Epithelial cell of proximal tubule (primary cell): ENCODE results near the gene CORO1C. TPM values are rescaled to one million over a fixed set of nuclear protein-coding genes. Genes with fewer than 3 reads are reported as not detected.
"Not testable (repeated sequence)": the region's sequence is repeated elsewhere in the genome, so short reads cannot be mapped to it uniquely, and the experiment has no call there.

Experiments
- DNase-seq: peaks from one replicate; pipeline ENCODE4 v3.0.0-alpha.2; 2011; ENCODE audit warnings: low read depth
- H3K4me3 ChIP-seq: 2 replicates; pipeline ENCODE4 v1.5.1; 2011; ENCODE audit warnings: low read depth, mild to moderate bottlenecking, low read length
- CTCF ChIP-seq: conservative IDR thresholded peaks from 2 replicates; pipeline ENCODE4 v1.5.1; 2012; ENCODE audit warnings: low read depth, mild to moderate bottlenecking, low read length
- total RNA-seq: library from RNA; depleted of rRNA; stranded (reverse); fragments of >200 nt; gene quantifications from 2 replicates; pipeline ENCODE4 v1.2.3, GENCODE V29; 2015

The CORO1C gene
- total RNA-seq, 1 donor from 2014 or later = 157 TPM

- DNase-seq = no peak
- H3K4me3 ChIP-seq = no peak overlapping the region
- TF ChIP-seq CTCF = no peak
Observed at GRCh38 chr12:108738170-108738569, 6.9 kb upstream of the CORO1C start.

- DNase-seq = no peak
- TF ChIP-seq CTCF = no peak
- no peak overlapping the region for H3K4me3 ChIP-seq
Observed at GRCh38 chr12:108735855-108736254, 4.5 kb upstream of the CORO1C start.

DNA sequence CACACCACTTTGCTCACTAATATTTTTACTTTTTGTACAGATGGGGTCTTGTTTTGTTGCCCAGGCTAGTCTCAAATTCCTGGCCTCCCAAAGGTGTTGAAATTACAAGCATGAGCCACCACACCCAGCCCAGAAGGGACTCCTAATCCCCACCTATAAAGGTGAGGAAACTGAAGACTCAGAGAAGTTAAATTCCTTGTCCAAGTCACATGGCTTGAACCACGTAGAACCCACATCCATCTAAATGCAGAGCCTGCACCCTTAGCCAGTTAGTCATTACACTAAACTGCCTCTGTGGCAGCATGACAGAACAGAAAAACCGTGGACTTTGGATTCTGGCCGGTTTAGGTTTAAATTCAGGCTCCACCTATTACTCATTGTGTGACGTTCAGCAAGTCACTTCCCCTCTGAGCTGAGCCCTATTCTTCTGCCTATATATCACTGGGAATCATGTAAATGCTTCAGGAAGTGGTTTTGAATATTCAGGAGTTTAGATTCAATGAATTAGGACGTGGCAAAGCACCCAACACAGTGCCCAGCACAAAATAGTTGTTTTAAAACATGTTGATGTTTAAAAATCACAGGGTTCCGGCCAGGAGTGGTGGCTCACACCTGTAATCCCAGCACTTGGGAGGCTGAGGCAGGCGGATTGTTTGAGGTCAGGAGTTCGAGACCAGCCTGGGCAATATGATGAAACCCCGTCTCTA is 3.0 kb upstream of the CORO1C start:
- no peak for TF ChIP-seq CTCF
- peak; percentile 97 for DNase-seq
- H3K4me3 ChIP-seq = no peak overlapping the region

GRCh38 chr12:108733230-108733531 is 1.9 kb upstream of the CORO1C start:
- not testable (repeated sequence) for H3K4me3 ChIP-seq, DNase-seq

DNA sequence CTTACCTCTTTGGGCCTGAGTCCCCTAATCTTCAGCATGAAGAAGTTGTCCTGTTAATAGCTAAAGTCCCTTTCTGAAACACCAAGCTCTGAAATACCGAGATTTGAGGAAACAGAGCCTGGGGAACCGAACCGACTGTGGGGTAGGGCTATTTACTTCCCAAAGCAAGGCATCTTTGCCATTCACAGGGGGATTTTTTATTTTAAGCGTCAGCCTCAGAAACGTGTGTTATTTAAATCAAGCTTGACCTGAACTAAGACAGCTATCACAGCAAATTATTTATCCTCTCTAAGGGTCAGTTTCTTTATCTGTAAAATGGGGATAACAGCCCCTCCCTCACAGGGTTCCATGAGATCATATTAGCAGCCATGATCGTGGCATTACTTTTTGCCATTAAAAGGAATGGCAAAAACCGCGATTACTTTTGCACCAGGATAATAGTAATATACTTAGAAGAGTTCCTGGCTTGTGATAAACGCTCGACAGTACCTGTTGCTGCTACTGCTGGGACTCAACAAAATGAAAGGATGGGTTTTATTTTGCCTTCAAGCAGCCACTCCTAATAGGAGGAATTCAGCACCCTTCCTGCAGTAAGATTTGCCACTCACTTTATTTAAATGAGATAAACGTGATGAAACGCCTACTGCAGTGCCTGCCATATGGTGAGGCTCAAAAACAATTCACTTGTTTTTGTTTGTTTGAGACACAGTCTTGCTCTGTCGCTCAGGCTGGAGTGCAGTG is 1.3 kb upstream of the CORO1C start:
- DNase-seq = no peak
- peak overlapping the region; percentile 89 for H3K4me3 ChIP-seq
- TF ChIP-seq CTCF = no peak

DNA sequence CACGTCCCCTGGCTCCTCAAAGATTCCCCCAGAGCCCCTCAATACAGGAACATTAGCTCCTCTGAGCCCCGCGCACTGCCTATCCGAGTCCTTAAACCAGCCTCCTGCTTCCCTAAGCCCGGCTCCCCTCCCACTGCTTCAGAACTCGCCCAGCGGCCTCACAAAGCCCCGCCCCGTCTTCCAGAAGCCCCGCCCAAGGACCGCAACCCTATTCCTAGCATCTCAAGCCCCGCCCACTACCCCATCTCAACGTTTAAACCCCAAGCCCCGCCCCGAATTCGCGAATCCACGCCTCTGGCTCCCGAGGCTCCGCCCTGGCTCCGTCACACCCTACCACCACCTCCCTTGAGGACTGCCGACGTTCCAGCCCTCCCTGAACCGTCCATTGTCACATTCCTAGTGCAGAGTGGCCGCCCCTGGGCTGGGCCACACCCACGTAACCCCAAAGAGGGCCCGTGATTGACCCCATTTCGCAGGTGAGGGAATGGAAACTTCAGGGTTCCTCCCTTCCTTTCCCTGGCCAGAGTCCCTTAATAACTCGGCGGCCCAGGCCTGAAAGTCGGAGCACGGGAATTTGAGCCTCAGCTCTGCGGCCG is 646 bp upstream of the CORO1C start:
- DNase-seq = peak; percentile 82
- TF ChIP-seq CTCF = no peak
- H3K4me3 ChIP-seq = peak overlapping the region; percentile 89

GRCh38 chr12:108730365-108731104 is 783 bp downstream of the CORO1C start:
- no peak for DNase-seq
- H3K4me3 ChIP-seq = peak overlapping the region; percentile 89
- no peak for TF ChIP-seq CTCF
